IMR-90 (cell line): ENCODE measurements around the gene C11orf58.

ENCODE experiments used
- BHLHE40 ChIP-seq: fragments of 150-350 bp; IDR thresholded peaks from 2 replicates; pipeline ENCODE4 v1.6.1; 2016; ENCODE audit warnings: mild to moderate bottlenecking, low read depth, low read length
- CEBPB ChIP-seq: IDR thresholded peaks from 2 replicates; pipeline ENCODE4 v1.6.1; 2012; ENCODE audit warnings: low read depth, low read length, improper control_type of control experiment
- POLR2A ChIP-seq: IDR thresholded peaks from 2 replicates; pipeline ENCODE4 v1.6.1; 2012; ENCODE audit warnings: mild to moderate bottlenecking, low read depth, low read length
- RFX5 ChIP-seq: IDR thresholded peaks from 2 replicates; pipeline ENCODE4 v1.8.0; 2012; ENCODE audit warnings: low read depth, mild to moderate bottlenecking, low read length, moderate library complexity
- SMC3 ChIP-seq: fragments of 150-350 bp; IDR thresholded peaks from 2 replicates; pipeline ENCODE4 v1.6.1; 2016; ENCODE audit warnings: low read depth, mild to moderate bottlenecking, antibody characterized with exemption, low read length, moderate library complexity

GRCh38 chr11:16793511-16793910, 55.1 kb downstream of the C11orf58 start:
- TF ChIP-seq RFX5: no peak
- TF ChIP-seq SMC3: no peak
- TF ChIP-seq CEBPB: no peak
- no peak for TF ChIP-seq BHLHE40
- no peak for TF ChIP-seq POLR2A
